Smooth muscle cell (in vitro differentiated cells): ENCODE measurements around the gene ARHGAP33. TPM values are rescaled to one million over a fixed set of nuclear protein-coding genes. Genes with fewer than 3 reads are reported as not detected.
"Not testable (repeated sequence)": the region's sequence is repeated elsewhere in the genome, so short reads cannot be mapped to it uniquely, and the experiment has no call there.

Experiments used
- DNase-seq: peaks from one replicate; lab custom pipeline; 2025; ENCODE audit not compliant: unreplicated experiment; lab: John Stamatoyannopoulos, UW
- H2AFZ ChIP-seq: fragments of 200-600 bp; sonication (generic); 2 replicates; pipeline ENCODE4 v1.6.0; 2016; ENCODE audit warnings: antibody characterized with exemption, low read depth, mild to moderate bottlenecking
- H3F3A ChIP-seq: fragments of 200-600 bp; sonication (generic); 2 replicates; pipeline ENCODE4 v1.6.0; 2017; ENCODE audit warnings: antibody characterized with exemption, low read depth
- H3K27ac ChIP-seq: fragments of 200-600 bp; sonication (generic); 2 replicates; pipeline ENCODE4 v1.5.1; 2016; ENCODE audit warnings: low read depth, mild to moderate bottlenecking
- H3K27me3 ChIP-seq: fragments of 200-600 bp; sonication (generic); 2 replicates; pipeline ENCODE4 v1.6.1; 2016; ENCODE audit warnings: low read depth, mild to moderate bottlenecking
- H3K36me3 ChIP-seq: fragments of 200-600 bp; sonication (generic); 2 replicates; pipeline ENCODE4 v1.5.1; 2016; ENCODE audit warnings: low read depth
- H3K4me1 ChIP-seq: fragments of 200-600 bp; sonication (generic); 2 replicates; pipeline ENCODE4 v1.5.1; 2016; ENCODE audit warnings: low read depth
- H3K4me2 ChIP-seq: fragments of 200-600 bp; sonication (generic); 2 replicates; pipeline ENCODE4 v1.6.0; 2016; ENCODE audit warnings: mild to moderate bottlenecking
- H3K4me3 ChIP-seq: fragments of 200-600 bp; sonication (generic); 2 replicates; pipeline ENCODE4 v1.5.1; 2016; ENCODE audit warnings: mild to moderate bottlenecking
- H3K79me2 ChIP-seq: fragments of 200-600 bp; sonication (generic); 2 replicates; pipeline ENCODE4 v1.6.0; 2016; ENCODE audit warnings: low read depth, mild to moderate bottlenecking
- H3K9ac ChIP-seq: fragments of 200-600 bp; sonication (generic); 2 replicates; pipeline ENCODE4 v1.6.0; 2016; ENCODE audit warnings: low read depth
- H3K9me3 ChIP-seq: fragments of 200-600 bp; sonication (generic); replicated peaks from 2 replicates; pipeline ENCODE4 v1.5.1; 2016; ENCODE audit warnings: low read depth
- H4K20me1 ChIP-seq: fragments of 200-600 bp; sonication (generic); 2 replicates; pipeline ENCODE4 v1.6.0; 2016; ENCODE audit warnings: low read depth
- WGBS: methylation state at CpG from one replicate; pipeline ENCODE4 v1.1.7; 2016; ENCODE audit warnings: low lambda C conversion rate; 5-methylcytosine and 5-hydroxymethylcytosine counted together
- polyA plus RNA-seq: library from polyadenylated mRNA; unstranded; fragments of >200 nt; fragmentation: Nextera tagmentation; extraction: Ambion mirVana; gene quantifications from 2 replicates; pipeline ENCODE4 v1.2.1, GENCODE V29; 2016
- total RNA-seq: library from RNA; depleted of rRNA; stranded (reverse); fragments of >200 nt; gene quantifications from 2 replicates; pipeline ENCODE4 v1.2.3, GENCODE V29; 2014
- TF ChIP-seq, protein P1 (sequence below): fragments of 200-600 bp; sonication (generic); IDR thresholded peaks from 2 replicates; pipeline ENCODE4 v1.5.1; 2017; ENCODE audit warnings: borderline replicate concordance, mild to moderate bottlenecking, antibody characterized with exemption; ENCODE audit not compliant: insufficient read depth, poor library complexity, severe bottlenecking

The ARHGAP33 gene
- total and polyA plus RNA-seq, 2 experiments from 2014 or later: 5.3 to 5.7 TPM

DNA sequence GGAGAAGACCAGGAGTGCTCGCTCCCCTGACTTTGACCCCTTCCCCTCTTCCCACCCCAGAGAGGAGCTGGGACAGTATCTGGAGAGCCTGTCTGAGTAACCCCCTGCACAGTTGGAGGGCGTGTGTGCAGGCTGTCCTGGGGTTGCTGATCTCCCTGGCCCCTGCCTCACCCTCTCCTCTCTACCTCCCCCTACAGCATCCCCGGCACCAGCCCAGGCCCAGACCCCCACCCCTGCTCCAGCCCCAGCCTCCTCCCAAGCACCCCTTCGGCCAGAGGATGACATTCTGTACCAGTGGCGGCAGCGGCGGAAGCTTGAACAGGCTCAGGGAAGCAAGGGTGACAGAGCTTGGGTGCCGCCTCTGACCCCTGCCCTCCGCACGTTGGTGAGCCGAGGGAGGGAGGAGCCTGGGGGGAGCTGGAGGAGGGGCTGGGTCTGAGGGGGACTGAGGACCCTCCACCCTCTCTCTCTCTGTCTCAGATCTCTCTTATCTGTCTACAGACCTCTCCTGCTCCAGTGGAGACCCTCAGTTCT is 8.7 kb upstream of the ARHGAP33 start:
- DNase-seq: no peak
- Histone ChIP-seq H3K9me3 (no peaks in the 10 kb centered on the region), H3K27ac (no peak overlapping the region), H3K4me2 (no peak overlapping the region), H3K4me3 (no peak overlapping the region), H2AFZ (no peak overlapping the region), H3K27me3 (no peaks in the 10 kb centered on the region), H4K20me1 (no peaks in the 10 kb centered on the region), H3F3A (no peaks in the 10 kb centered on the region), H3K36me3 (no peaks in the 10 kb centered on the region), H3K4me1 (no peaks in the 10 kb centered on the region), H3K79me2 (no peaks in the 10 kb centered on the region), H3K9ac (no peak overlapping the region)
- 97% methylated on average over 6 of the region's 11 CpGs for WGBS
- TF ChIP-seq, protein P1, sequence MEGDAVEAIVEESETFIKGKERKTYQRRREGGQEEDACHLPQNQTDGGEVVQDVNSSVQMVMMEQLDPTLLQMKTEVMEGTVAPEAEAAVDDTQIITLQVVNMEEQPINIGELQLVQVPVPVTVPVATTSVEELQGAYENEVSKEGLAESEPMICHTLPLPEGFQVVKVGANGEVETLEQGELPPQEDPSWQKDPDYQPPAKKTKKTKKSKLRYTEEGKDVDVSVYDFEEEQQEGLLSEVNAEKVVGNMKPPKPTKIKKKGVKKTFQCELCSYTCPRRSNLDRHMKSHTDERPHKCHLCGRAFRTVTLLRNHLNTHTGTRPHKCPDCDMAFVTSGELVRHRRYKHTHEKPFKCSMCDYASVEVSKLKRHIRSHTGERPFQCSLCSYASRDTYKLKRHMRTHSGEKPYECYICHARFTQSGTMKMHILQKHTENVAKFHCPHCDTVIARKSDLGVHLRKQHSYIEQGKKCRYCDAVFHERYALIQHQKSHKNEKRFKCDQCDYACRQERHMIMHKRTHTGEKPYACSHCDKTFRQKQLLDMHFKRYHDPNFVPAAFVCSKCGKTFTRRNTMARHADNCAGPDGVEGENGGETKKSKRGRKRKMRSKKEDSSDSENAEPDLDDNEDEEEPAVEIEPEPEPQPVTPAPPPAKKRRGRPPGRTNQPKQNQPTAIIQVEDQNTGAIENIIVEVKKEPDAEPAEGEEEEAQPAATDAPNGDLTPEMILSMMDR: no peak

DNA sequence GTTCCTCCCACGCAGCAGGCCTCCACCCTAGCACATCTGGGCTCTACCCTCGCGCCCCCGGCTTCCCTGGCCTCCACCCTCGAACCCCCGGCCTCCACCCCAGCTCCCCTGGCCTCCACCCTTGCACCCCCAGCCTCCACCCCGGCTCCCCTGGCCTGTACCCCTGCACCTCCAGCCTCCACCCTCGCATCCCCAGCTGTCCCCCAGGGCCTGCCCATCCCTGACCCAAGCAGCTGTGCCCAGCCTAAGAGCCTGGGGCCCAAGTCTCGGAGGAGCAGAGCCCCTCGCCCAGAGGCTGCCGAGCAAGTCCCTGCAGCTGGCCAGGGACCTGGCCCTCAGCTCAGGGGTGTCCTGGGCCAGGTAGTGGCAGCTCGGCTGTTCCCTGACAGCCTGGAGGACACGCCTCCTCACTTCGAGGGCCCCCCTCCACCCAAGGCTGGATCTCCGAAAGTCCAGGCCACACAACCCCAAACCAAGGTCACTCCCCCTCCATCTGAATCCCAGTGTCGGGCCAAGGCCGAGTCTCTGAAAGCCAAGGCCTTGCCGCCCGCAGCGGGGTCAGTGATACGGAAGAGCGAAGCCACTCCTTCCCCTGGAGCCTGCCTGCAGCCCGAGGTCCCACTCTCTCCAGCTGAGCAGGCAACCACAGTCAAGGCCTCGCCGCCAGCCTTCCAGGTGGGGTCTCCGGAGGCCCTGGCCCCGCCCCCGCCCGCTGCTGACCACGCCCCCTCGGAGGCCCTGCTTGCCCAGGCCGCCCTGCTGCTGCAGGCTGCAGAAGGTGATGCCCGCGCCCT is 7.9 kb upstream of the ARHGAP33 start:
- H4K20me1 ChIP-seq: no peaks in the 10 kb centered on the region
- 80% methylated on average over 26 of the region's 34 CpGs for WGBS
- DNase-seq: no peak
- H3K27ac ChIP-seq: no peak overlapping the region
- H3F3A ChIP-seq: no peaks in the 10 kb centered on the region
- H3K4me1 ChIP-seq: no peaks in the 10 kb centered on the region
- no peaks in the 10 kb centered on the region for H3K79me2 ChIP-seq
- H3K27me3 ChIP-seq: no peaks in the 10 kb centered on the region
- no peak overlapping the region for H3K4me3 ChIP-seq
- no peaks in the 10 kb centered on the region for H3K9me3 ChIP-seq
- H3K36me3 ChIP-seq: no peaks in the 10 kb centered on the region
- H2AFZ ChIP-seq: no peak overlapping the region
- H3K9ac ChIP-seq: no peak overlapping the region
- TF ChIP-seq, protein P1: no peak
- no peak overlapping the region for H3K4me2 ChIP-seq

DNA sequence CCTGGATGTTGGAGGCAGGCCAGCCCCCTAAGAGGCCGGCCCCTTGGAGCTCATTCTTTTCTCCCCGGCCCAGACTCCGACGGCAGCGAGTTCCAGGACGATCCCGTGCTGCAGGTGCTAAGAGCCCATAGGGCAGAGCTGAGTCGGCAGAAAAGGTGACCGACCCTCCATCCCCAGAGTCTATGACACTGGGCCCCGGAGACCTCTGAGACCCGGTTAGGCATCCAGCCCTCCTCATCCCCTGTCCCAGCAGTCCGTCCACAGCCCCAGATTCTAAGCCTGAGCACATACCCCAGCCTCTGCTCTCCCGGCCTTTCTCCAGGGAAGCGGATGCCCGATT is 7.3 kb upstream of the ARHGAP33 start:
- no peak overlapping the region for H3K4me3 ChIP-seq
- H3K79me2 ChIP-seq: no peaks in the 10 kb centered on the region
- no peak overlapping the region for H3K27ac ChIP-seq
- WGBS: 83% methylated on average over 14 of the region's 15 CpGs
- no peaks in the 10 kb centered on the region for H3K36me3 ChIP-seq
- H4K20me1 ChIP-seq: no peaks in the 10 kb centered on the region
- DNase-seq: no peak
- H3K4me2 ChIP-seq: no peak overlapping the region
- no peak overlapping the region for H3K9ac ChIP-seq
- no peaks in the 10 kb centered on the region for H3K27me3 ChIP-seq
- TF ChIP-seq, protein P1: no peak
- no peaks in the 10 kb centered on the region for H3K4me1 ChIP-seq
- no peaks in the 10 kb centered on the region for H3F3A ChIP-seq
- H3K9me3 ChIP-seq: no peaks in the 10 kb centered on the region
- no peak overlapping the region for H2AFZ ChIP-seq

DNA sequence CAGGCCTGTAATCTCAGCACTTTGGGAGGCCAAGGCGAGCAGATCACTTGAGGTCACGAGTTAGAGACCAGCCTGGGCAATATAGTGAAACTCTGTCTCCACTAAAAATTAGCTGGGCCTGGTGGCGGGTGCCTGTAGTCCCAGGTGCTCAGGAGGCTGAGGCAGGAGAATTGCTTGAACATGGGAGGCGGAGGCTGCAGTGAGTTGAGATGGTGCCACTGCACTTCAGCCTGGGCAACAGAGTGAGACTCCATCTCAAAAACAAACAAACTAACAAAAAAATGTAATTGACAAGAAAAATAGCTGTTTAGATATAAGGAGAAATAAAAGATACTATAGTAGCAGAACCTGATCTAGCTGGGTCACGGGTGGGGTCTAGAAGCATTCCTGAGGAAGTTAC is 3.0 kb upstream of the ARHGAP33 start:
- H3K9ac ChIP-seq, H3K36me3 ChIP-seq: not testable (repeated sequence)

More for the DNA sequence above, 3.0 kb upstream of the ARHGAP33 start:
- DNase-seq, H3K27ac ChIP-seq, H3K4me3 ChIP-seq, H3K4me1 ChIP-seq, H3K27me3 ChIP-seq, H4K20me1 ChIP-seq, H3K9me3 ChIP-seq, H3K4me2 ChIP-seq, H3F3A ChIP-seq, H2AFZ ChIP-seq, H3K79me2 ChIP-seq: not testable (repeated sequence)
- 89% methylated on average over 5 of the region's 5 CpGs for WGBS
